Tibial nerve (tissue), 4 donors: Measurements from ENCODE around the gene CMTM7. TPM values are rescaled to one million over a fixed set of nuclear protein-coding genes. Genes with fewer than 3 reads are reported as not detected.

Experiments
- DNase-seq, 2 donors: peaks; one replicate each; pipeline ENCODE4 v3.0.0-alpha.2; 2019; ENCODE audit warnings: low spot score in 2 of 2
- H3K27ac ChIP-seq, 4 donors: fragments of 200-600 bp; sonication (generic) in 3 of 4; one replicate each; pipeline ENCODE4 v1.5.1; 2017 to 2019; ENCODE audit warnings: mild to moderate bottlenecking in 1 of 4
- H3K27me3 ChIP-seq, 2 donors: fragments of 200-600 bp; sonication (generic) in 1 of 2; one replicate each; pipeline versions ENCODE4 v1.5.1 to v1.6.0; 2017 to 2019
- H3K36me3 ChIP-seq, 3 donors: fragments of 200-600 bp; sonication (generic); one replicate each; pipeline ENCODE4 v1.5.1; 2018 to 2019
- H3K4me1 ChIP-seq, 4 donors: fragments of 200-600 bp; sonication (generic) in 3 of 4; one replicate each; pipeline ENCODE4 v1.5.1; 2017 to 2019
- H3K4me3 ChIP-seq, 4 donors: fragments of 200-600 bp; sonication (generic) in 3 of 4; one replicate each; pipeline ENCODE4 v1.5.1; 2017 to 2019; ENCODE audit warnings: mild to moderate bottlenecking in 1 of 4, moderate library complexity in 1 of 4
- H3K9me3 ChIP-seq, 4 donors: fragments of 200-600 bp; sonication (generic) in 3 of 4; one replicate each; pipeline ENCODE4 v1.5.1; 2017 to 2019
- CTCF ChIP-seq, 5 experiments: fragments of 200-600 bp in 3 of 5; fragments of 450-650 bp in 2 of 5; sonication (generic) in 3 of 5; IDR thresholded peaks; one replicate each; pipeline ENCODE4 v1.5.1; 2016 to 2019; ENCODE audit warnings: antibody characterized with exemption in 5 of 5, mild to moderate bottlenecking in 3 of 5, moderate library complexity in 2 of 5
- EP300 ChIP-seq, 2 donors: sonication (generic); formaldehyde crosslinking; IDR thresholded peaks; one replicate each; pipeline ENCODE4 v1.6.1; 2017; ENCODE audit warnings: antibody characterized with exemption in 2 of 2, mild to moderate bottlenecking in 1 of 2
- POLR2A ChIP-seq, 2 donors: fragments of 450-650 bp; IDR thresholded peaks; one replicate each; pipeline ENCODE4 v1.6.1; 2017; ENCODE audit warnings: antibody characterized with exemption in 2 of 2, mild to moderate bottlenecking in 2 of 2, moderate library complexity in 2 of 2
- WGBS, 2 donors: methylation state at CpG; one replicate each; pipeline ENCODE4 v1.1.5; 2018; 5-methylcytosine and 5-hydroxymethylcytosine counted together
- total RNA-seq, 4 donors: library from RNA; depleted of rRNA; stranded (reverse); fragments of >200 nt; gene quantifications; one replicate each; pipeline ENCODE4 v1.1.0, GENCODE V29; 2016

CMTM7 gene, protein sequence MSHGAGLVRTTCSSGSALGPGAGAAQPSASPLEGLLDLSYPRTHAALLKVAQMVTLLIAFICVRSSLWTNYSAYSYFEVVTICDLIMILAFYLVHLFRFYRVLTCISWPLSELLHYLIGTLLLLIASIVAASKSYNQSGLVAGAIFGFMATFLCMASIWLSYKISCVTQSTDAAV
- 10 to 100 TPM; 10.4 to 47.4 (median 19.5) TPM for total RNA-seq

- peak in 1 of 2 donors; percentile 43 for DNase-seq
- Histone ChIP-seq H3K4me1 (peaks cover 0 to 10% (median 1%) of the 10 kb centered on the region in 4 donors), H3K4me3 (peak within 1 kb of the TSS; percentile 50 to 84 (median 68)), H3K36me3 (no peaks in the 10 kb centered on the region), H3K27ac (peak within 1 kb of the TSS; percentile 47 to 92 (median 88)), H3K27me3 (no peaks in the 10 kb centered on the region), H3K9me3 (no peaks in the 10 kb centered on the region)
- 0 to 2% methylated on average over 34 to 50 of the region's 107 CpGs for WGBS, 2 donors
- TF ChIP-seq CTCF (IDR thresholded peaks at IDR 0.05), result no peak
- TF ChIP-seq EP300 (IDR thresholded peaks at IDR 0.05), result peak in 1 of 2 donors; percentile 40
- TF ChIP-seq POLR2A (IDR thresholded peaks at IDR 0.05), result peak in 1 of 2 donors; percentile 64
Measured at GRCh38 chr3:32391643-32392535, at the start of gene CMTM7. Gene CMTM7 (plus strand): TSS chr3:32391853. CDS start chr3:32391907, 54 bp downstream.

DNA sequence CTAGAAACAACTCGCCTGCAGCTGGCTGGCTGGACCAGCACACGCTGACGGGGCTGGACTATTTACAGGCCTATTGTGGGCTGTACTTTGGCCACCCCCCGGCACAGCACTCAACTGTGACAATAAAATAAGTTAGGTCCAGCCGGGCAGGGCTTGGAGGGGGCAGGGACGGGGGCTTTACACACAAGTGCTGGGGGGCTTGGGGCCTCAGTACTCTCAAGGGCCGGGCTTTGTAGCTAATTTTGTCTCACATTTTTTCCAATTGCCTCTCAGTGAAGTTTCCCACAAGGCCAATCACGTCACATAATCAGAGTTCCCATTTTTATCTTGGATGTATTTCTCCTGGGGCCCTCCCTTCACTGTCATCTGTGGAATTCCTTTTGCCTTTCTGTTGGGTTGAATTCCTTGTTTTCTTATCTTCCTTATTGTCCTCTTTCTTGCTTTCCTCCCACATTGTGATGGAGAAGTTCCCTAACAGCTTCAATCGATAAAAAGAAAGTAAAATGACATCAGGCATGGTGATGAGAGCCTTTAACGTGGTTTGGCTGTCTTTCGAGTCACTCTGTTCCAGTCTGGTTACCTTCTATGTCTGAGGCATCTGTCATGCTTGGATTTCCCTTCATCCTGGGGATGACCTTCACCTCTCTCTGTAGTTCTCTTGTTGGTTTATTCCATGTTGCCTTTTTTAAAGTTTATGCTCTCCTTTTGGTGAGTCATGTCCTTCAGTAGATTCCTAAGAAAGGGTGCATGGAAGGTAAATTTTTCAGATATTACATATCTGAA lies 44.1 kb upstream of the CMTM7 start:
- Histone ChIP-seq H3K9me3 (no peaks in the 10 kb centered on the region), H3K4me1 (no peaks in the 10 kb centered on the region), H3K4me3 (no peak overlapping the region), H3K27ac (no peak overlapping the region), H3K27me3 (no peaks in the 10 kb centered on the region), H3K36me3 (no peaks in the 10 kb centered on the region)
- no peak for DNase-seq
- WGBS, 2 donors, result 45 to 56% methylated on average over 11 of the region's 11 CpGs
- no peak for TF ChIP-seq POLR2A (IDR thresholded peaks at IDR 0.05)
- no peak for TF ChIP-seq EP300 (IDR thresholded peaks at IDR 0.05)
- no peak for TF ChIP-seq CTCF (IDR thresholded peaks at IDR 0.05)

DNA sequence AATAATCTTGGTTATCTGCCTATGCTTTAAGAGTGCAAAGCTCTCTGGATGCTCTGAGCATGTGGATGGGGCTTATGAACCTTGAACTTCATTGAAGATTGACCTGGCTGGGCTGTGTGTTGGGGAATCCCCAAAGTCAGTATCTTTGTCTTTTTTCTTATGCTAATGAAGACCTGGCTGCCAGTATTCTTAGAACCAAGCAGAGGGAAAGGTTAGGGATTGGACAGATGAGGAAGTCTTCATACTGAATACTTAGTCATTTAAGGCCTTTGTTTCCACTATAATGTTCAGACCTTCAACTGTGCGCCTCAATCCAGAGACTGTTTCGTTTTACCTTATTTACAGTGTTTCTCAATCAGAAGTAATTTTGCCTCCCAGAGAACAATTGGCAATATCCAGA lies 42.5 kb upstream of the CMTM7 start:
- 97 to 98% methylated on average over 2 of the region's 2 CpGs for WGBS, 2 donors
- Histone ChIP-seq H3K27me3 (no peaks in the 10 kb centered on the region), H3K27ac (no peak overlapping the region), H3K9me3 (no peaks in the 10 kb centered on the region), H3K36me3 (no peaks in the 10 kb centered on the region), H3K4me1 (no peaks in the 10 kb centered on the region), H3K4me3 (no peak overlapping the region)
- no peak for DNase-seq
- TF ChIP-seq CTCF (IDR thresholded peaks at IDR 0.05), result no peak
- TF ChIP-seq POLR2A (IDR thresholded peaks at IDR 0.05), result no peak
- TF ChIP-seq EP300 (IDR thresholded peaks at IDR 0.05), result no peak

DNA sequence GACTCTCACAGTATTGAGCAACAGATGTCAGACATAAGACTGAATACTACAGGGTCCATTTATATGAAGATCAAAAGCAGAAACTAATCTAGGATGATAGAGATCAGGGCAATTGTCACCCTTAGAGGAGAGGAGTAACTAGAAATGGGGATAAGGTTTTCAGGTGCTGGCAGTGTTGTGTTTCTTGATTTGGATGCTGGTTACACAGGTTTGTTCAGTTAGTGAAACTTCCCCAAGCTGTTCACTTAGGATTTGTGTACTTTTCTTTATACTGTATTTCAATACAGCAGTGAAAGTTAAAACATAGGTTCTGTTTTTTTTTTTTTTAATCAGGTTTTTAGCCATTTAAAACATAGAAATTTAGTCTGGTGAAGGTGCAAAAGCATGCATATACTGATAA lies 39.1 kb upstream of the CMTM7 start:
- Histone ChIP-seq H3K27me3 (no peaks in the 10 kb centered on the region), H3K9me3 (no peaks in the 10 kb centered on the region), H3K27ac (no peak overlapping the region), H3K4me3 (no peak overlapping the region), H3K4me1 (no peaks in the 10 kb centered on the region), H3K36me3 (no peaks in the 10 kb centered on the region)
- TF ChIP-seq CTCF (IDR thresholded peaks at IDR 0.05), result no peak
- no peak for TF ChIP-seq POLR2A (IDR thresholded peaks at IDR 0.05)
- TF ChIP-seq EP300 (IDR thresholded peaks at IDR 0.05), result no peak
- DNase-seq, result no peak
